Epidermal melanocyte (primary cell): ENCODE data around the gene GPR32.
"Not testable (repeated sequence)": the region's sequence is repeated elsewhere in the genome, so short reads cannot be mapped to it uniquely, and the experiment has no call there.

Source experiments
- DNase-seq: peaks from one replicate; pipeline ENCODE4 v3.0.0; 2011; ENCODE audit warnings: low spot score; ENCODE audit not compliant: insufficient read length

Gene GPR32

DNA sequence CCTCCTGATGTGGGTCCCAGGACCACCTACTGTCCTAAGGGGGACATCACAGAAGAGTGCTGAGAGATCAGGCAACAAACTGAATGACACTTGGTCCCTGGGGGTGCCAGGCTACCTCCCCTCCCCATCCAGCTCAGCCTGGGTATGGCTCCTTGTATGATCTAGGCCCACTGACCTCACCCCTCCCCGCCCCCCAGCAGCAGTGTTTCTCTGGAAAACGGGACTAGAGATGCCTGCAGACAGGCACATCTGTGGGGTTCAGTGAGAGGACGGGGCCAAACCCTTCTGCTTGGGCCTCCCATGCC is 29.2 kb downstream of the GPR32 start:
- DNase-seq = no peak

GRCh38 chr19:50801107-50801506 is 30.8 kb downstream of the GPR32 start:
- DNase-seq = no peak

DNA sequence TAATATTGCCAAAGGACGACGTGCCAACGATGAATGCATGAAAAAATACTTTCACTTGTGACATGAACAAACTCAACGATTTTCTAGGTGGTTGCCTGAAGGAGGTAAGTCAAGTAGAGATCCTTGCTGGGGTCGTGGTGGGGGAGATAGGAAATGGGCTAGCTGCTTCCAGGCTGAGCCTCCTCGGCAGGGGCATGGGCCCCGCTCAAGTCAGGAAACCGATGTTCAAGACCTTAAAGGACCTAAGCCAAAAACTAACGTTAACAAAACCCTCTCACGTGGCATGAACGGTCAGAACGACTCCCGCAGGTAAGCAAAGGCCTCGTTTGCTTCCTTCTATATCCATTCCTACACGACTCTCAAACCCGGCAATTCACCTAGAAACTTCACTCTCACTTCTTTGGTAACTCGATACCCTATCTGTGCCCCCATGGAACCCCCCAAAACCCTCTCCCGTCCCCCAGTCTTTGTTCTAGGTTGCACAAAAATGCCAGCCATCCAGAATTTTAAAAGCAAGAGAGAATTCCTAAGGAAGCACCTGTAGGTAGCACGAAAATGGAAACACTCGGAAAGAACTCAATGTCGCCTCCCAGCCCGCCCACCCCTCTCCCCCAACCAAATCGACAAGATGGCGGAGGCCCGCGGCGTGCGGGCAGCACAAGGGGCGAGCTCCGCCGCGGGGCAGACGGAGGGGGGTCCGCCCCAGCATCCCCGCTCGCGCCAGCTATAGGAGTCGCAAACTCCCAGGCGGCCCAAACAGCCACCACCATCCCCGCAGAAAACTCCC is 33.6 kb downstream of the GPR32 start:
- DNase-seq = no peak

DNA sequence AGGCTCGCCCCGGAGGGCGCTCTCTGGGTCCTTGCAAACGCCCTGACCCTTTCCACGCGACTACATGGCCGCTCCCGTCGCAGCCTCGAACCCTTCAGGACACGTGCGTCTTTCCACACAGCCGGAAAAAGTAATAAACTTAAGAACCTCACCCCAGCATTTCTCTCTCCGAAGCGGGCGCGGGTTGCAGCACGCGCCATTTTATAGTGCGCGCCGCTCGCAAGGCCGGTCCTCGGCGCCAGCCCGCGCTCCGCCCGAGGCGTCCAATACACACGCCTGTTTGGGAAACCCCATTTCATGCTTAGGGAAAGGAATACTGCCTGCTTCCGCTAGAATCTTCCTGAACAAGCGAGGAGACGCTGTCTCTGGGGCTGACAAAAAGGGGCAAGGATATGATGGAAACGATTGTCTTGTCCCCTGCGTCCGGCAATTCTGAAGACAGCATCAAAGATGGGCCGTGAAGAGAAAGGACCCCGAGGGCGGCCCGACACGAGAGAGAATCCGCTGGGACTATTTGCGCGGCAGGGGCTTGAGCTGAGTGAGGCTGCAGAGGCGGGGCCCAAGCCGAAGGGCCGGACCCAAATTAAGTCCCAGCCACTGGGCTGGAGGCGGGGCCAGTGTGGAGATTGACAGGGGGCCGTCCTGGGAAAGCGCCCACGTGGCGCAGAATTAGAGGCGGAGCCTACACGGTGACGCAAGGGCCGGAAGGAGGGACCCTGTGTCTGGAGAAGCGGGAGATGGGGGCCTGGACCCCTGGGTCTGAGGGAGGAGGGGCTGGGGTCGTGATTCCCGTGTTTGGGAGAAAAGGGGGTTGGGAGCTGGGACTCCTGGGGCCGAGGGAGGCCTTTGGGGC is 34.4 kb downstream of the GPR32 start:
- DNase-seq = peak; percentile 98

DNA sequence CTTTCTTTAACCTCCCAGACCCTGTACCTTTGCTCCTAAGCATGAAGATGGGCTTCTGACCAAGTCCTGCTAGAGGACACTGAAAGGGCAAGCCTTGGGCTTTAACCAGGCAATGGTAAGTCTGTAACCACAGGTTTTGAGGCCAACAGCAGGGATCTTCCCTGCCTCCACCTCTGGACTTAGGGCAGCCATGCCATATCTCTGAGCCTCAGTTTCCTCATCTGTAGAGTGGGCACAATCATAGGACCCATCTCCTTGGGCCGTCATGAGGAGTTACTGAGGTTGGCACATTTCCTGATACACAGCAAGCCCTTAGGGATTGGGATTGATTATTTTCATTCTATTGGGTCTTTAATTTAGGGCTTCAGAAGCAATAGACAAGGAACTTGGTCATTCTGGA is 38.6 kb downstream of the GPR32 start:
- DNase-seq = no peak

- DNase-seq = not testable (repeated sequence)
Observed at GRCh38 chr19:50811622-50812238, 41.5 kb downstream of the GPR32 start.

DNA sequence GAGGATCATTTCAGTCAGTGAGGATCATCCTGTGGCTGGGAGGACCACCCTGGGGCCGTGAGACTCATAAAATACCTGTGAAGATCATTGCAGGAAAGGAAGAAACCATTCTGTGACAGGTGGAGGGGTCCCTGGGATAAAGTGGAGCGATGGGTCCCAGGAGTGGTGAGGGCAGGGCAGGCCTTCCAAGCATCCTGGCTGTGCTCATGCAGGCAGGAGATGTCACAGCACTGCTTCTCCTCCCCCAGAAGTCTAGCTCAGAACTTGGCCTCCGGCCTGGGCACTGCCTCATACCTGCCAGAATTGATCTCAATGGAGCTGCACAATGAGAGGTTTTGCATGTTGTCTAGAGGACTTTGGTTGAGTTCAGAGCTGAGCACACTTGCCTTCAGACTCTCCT is 42.2 kb downstream of the GPR32 start:
- no peak for DNase-seq

- DNase-seq = no peak
Observed at GRCh38 chr19:50814883-50815282, 44.6 kb downstream of the GPR32 start.

GRCh38 chr19:50815439-50815838 is 45.2 kb downstream of the GPR32 start:
- no peak for DNase-seq

GRCh38 chr19:50817941-50818858 is 47.9 kb downstream of the GPR32 start:
- no peak for DNase-seq

GRCh38 chr19:50818859-50819472 is 48.7 kb downstream of the GPR32 start:
- no peak for DNase-seq

DNA sequence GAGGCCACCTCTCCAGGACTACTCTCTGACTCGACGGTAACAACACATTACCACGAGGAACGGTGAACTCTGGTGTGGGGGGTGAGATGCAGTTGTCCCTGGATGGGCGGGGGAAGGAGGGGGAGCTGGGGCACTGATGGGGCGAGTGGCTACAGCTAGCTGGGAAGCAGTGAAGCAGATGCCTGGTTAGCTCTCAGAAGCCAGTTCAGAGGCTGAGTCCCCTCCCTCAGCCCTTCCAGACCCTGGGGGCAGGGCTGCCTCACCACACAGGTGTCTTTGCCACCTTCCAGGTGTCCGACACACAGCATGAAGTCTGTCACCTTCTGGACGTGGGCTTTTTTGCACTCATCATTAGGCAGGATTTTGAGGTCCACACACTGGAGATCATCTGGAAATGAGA is 49.4 kb downstream of the GPR32 start:
- DNase-seq = no peak

DNA sequence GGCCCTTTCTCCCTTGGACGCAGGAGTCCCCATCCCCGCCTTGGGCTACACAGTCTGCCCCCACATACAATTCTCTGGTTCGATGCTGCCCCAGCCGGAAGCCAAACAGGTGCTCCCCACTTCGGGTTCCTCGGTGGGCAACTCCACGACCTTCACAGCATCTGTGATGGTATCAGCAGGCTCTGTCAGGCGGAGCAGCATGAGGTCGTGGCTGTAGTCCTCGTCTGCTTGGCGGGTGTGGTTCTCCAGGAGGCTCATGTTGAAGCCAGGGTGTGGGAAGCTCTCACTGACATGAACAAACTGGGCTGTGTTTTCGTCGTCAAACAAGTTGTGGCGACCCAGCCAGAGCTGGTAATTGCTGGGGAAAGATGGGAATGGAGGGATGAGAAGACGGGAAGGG is 49.8 kb downstream of the GPR32 start:
- peak; percentile 14 for DNase-seq

DNA sequence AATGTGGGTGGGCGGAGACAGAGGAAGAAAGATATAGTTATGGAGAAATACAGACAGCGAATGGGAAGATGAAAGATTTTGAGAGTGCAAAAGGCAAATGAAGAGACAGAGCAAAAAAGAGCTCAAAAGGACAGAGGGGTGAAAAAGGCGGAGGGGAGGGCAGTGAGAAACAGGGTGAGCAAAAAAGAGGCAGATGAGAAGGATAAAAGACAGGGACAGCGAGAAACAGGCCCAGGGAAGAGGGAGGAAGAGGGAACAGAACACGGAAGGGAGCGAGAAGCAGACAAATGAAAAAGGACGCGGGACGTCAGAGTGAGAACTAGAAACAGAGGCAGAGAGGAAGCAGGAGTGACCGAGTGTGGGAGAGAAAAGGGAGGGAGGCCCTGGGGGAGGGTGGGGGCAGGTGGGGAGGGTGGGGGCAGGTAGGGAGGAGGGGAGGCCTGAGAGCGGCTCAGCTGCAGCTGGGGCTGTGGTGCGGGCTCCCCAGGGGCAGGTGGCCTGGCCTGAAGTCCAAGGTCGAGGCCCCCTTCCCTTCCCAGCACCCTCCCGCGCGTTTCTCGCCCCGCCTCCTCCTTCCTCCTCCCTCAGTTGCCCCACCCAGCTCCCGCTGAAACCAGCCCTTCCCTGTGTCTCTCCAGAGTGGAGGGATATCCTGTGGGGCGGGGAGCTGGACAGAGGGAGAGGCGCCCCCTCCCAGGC is 50.4 kb downstream of the GPR32 start:
- DNase-seq = peak; percentile 5

DNA sequence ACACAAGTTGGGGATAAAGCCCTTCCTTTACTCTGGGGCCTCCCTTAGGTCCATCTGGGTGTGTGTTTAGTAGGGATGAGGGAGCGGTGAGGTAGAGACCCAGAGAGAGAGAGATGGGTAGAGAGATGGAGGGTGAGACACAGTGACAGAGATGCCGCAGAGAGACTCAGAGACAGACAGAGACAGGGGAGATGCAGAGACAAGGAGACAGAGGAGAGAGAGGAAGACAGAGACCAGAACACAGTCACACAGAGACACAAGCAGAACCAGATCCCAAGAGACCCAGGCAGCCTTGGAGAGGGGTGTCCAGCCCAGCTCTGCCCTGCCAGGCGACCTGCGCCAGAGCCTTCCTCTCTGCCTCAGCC is 51.0 kb downstream of the GPR32 start:
- DNase-seq = peak; percentile 9
